GM19438 (cell line): ENCODE results near the gene FOXI1.
"Not testable (repeated sequence)": the region's sequence is repeated elsewhere in the genome, so short reads cannot be mapped to it uniquely, and the experiment has no call there.

Experiments
- ATAC-seq: cut with Tn5 transposase; IDR thresholded peaks from one replicate; pipeline ENCODE4 v1.9.1; 2021; ENCODE audit warnings: low read depth; ENCODE audit not compliant: unreplicated experiment

The FOXI1 gene

GRCh38 chr5:170087168-170087817 is 18.4 kb upstream of the FOXI1 start:
- no peak for ATAC-seq

GRCh38 chr5:170092455-170093101 is 13.1 kb upstream of the FOXI1 start:
- no peak for ATAC-seq

GRCh38 chr5:170094329-170094728 is 11.4 kb upstream of the FOXI1 start:
- ATAC-seq, result not testable (repeated sequence)

GRCh38 chr5:170095646-170096045 is 10.1 kb upstream of the FOXI1 start:
- no peak for ATAC-seq

GRCh38 chr5:170097934-170098333 is 7.8 kb upstream of the FOXI1 start:
- no peak for ATAC-seq

GRCh38 chr5:170100066-170100943 is 5.4 kb upstream of the FOXI1 start:
- peak; percentile 61 for ATAC-seq

GRCh38 chr5:170103447-170103846 is 2.2 kb upstream of the FOXI1 start:
- no peak for ATAC-seq

- ATAC-seq, result no peak
These were observed 1.4 kb upstream of the FOXI1 start for GRCh38 chr5:170104299-170104698.

- ATAC-seq, result no peak
These were observed 987 bp upstream of the FOXI1 start for GRCh38 chr5:170104710-170105109.

GRCh38 chr5:170107674-170108073 is 2.0 kb downstream of the FOXI1 start:
- no peak for ATAC-seq

- ATAC-seq, result no peak
These were observed 2.6 kb downstream of the FOXI1 start for GRCh38 chr5:170108266-170108785.

- no peak for ATAC-seq
These were observed 3.6 kb downstream of the FOXI1 start for GRCh38 chr5:170109059-170110031.

GRCh38 chr5:170110403-170111087 is 4.8 kb downstream of the FOXI1 start:
- no peak for ATAC-seq

- ATAC-seq, result no peak
These were observed 5.5 kb downstream of the FOXI1 start for GRCh38 chr5:170111088-170111785.

GRCh38 chr5:170112876-170113521 is 7.3 kb downstream of the FOXI1 start:
- ATAC-seq, result no peak

- no peak for ATAC-seq
These were observed 7.8 kb downstream of the FOXI1 start for GRCh38 chr5:170113522-170113900.

GRCh38 chr5:170114271-170114670 is 8.6 kb downstream of the FOXI1 start:
- ATAC-seq, result no peak

GRCh38 chr5:170115925-170116324 is 10.2 kb downstream of the FOXI1 start:
- ATAC-seq, result no peak
